ENCODE measurements around the gene XRN2. TPM values are rescaled to one million over a fixed set of nuclear protein-coding genes. Genes with fewer than 3 reads are reported as not detected.
A peak's percentile ranks its signal among the peaks of the same experiment; 100 is the strongest.

The XRN2 gene, protein sequence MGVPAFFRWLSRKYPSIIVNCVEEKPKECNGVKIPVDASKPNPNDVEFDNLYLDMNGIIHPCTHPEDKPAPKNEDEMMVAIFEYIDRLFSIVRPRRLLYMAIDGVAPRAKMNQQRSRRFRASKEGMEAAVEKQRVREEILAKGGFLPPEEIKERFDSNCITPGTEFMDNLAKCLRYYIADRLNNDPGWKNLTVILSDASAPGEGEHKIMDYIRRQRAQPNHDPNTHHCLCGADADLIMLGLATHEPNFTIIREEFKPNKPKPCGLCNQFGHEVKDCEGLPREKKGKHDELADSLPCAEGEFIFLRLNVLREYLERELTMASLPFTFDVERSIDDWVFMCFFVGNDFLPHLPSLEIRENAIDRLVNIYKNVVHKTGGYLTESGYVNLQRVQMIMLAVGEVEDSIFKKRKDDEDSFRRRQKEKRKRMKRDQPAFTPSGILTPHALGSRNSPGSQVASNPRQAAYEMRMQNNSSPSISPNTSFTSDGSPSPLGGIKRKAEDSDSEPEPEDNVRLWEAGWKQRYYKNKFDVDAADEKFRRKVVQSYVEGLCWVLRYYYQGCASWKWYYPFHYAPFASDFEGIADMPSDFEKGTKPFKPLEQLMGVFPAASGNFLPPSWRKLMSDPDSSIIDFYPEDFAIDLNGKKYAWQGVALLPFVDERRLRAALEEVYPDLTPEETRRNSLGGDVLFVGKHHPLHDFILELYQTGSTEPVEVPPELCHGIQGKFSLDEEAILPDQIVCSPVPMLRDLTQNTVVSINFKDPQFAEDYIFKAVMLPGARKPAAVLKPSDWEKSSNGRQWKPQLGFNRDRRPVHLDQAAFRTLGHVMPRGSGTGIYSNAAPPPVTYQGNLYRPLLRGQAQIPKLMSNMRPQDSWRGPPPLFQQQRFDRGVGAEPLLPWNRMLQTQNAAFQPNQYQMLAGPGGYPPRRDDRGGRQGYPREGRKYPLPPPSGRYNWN
- total RNA-seq = 92.0 and 97.0 TPM in 2 replicates

DNA sequence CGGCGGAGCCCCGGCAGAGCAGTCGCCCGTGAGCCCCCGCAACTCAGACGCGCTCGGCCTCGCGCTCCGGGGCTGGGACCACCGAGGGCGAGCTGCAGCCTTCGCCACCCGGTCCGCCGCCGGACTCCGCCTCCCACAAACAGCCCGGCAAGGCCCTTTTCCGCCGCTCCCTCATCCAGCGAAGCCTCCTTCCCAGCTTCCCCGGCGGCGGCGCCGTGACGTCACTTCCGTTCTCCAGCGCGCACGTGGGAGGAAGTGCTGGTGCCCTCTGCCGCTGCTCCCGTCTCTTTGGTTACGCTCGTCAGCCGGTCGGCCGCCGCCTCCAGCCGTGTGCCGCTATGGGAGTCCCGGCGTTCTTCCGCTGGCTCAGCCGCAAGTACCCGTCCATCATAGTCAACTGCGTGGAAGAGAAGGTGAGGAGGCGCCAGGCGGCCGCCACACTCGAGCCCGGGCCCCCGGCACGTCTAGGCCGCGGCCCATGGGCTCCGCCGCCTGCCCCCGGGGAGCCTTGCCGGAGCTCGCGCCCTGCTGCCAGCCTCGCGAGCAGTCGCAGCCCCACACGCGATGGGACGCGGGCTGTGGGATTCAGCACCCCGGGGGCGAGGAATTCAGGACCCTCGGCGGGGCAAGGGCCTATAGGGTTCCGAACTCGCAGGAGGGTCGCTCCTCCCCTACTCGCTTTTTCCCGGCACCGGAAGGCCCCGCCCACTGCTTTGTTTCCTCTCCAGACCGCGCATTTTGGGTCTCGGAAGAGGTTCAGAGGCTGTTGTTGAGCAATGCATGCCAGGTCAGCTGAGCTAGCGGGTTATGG, at the start of gene XRN2:
TSS of gene XRN2 (plus strand) at position 271 of the 811 bp plus-strand sequence. CDS start at position 339, 68 bp downstream.
- Mint-ChIP-seq H3K27me3 (no peaks in the 10 kb centered on the region), H3K36me3 (ENCODE audit: low read depth) (peaks cover 38% of the 10 kb centered on the region), H3K27ac (peak within 1 kb of the TSS; percentile 99), H3K4me1 (peaks cover 30% of the 10 kb centered on the region), H3K4me3 (peak within 1 kb of the TSS; percentile 97), H3K9me3 (peaks cover 4% of the 10 kb centered on the region)
- DNase-seq = peak; percentile 99
- intact Hi-C loops (cut with micrococcal nuclease) = loop anchor here (1.0 to 10.0 kb wide), 4 partner anchors 62 to 1251 kb away; partner anchors contain the start of genes CFAP61, CRNKL1 and KIZ

DNA sequence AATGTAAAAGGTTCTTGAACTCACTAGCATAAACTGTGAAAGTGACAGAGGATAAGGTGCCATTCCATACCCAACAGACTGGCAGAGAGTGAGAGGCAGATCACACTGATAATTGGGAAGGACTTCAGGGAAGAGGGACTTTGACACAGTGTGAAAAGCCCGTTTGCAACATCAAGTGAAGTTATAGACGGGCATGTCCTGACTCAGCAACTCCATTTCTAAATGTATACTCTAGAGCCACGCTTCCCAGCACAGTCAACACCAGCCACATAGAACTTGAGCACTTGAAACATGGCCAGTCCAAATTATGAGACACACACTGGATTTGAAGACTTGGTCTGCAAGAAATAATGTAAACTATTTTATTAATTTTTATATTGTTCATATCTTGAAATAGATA, 45.9 kb upstream of the XRN2 start:
- intact Hi-C loops (cut with micrococcal nuclease) = no loop called here
- Mint-ChIP-seq H3K9me3 (no peaks in the 10 kb centered on the region), H3K4me1 (no peaks in the 10 kb centered on the region), H3K27me3 (peaks cover 2% of the 10 kb centered on the region), H3K4me3 (no peak overlapping the region), H3K36me3 (ENCODE audit: low read depth) (no peaks in the 10 kb centered on the region), H3K27ac (no peak overlapping the region)
- DNase-seq = no peak

DNA sequence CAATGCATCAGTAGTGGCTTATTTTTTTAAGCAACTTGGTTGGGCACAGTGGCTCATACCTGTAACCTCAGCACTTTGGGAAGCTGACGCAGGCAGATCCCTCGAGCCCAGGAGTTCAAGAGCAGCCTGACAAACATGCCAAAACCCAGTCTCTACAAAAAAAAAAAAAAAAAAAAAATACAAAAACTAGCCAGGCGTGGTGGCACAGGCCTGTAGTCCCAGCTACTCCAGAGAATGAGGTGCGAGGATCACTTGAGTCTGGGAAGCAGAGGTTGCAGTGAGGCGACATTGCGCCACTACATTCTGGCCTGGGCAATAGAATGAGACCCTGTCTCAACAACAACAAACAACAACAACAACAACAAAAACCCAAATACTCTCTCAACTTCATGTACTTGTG, 44.7 kb upstream of the XRN2 start:
- Mint-ChIP-seq H3K9me3 (no peaks in the 10 kb centered on the region), H3K27ac (no peak overlapping the region), H3K36me3 (ENCODE audit: low read depth) (no peaks in the 10 kb centered on the region), H3K4me1 (no peaks in the 10 kb centered on the region), H3K4me3 (no peak overlapping the region), H3K27me3 (peaks cover 2% of the 10 kb centered on the region)
- DNase-seq = no peak
- intact Hi-C loops (cut with micrococcal nuclease) = no loop called here

DNA sequence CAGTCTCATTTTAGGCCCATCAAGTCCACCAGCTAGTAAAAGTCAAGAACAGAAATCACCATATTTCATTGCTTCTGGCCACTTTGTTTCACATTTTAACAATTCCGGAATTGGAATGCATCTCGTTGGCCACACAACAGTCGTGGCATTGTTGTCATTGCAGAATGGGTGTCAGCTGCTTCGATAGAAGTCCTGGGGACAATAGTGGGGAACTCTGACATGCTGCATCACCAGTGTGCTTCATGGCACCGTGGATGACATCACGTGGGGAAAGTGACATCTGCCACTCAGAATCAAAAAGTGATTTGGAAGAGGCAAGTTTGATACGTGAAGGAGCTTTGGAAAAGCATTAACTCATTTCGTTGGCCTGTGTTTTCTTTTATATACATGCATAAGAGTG, 43.8 kb upstream of the XRN2 start:
- intact Hi-C loops (cut with micrococcal nuclease) = no loop called here
- Mint-ChIP-seq H3K4me3 (no peak overlapping the region), H3K4me1 (no peaks in the 10 kb centered on the region), H3K27ac (no peak overlapping the region), H3K9me3 (no peaks in the 10 kb centered on the region), H3K36me3 (ENCODE audit: low read depth) (no peaks in the 10 kb centered on the region), H3K27me3 (peaks cover 2% of the 10 kb centered on the region)
- no peak for DNase-seq

DNA sequence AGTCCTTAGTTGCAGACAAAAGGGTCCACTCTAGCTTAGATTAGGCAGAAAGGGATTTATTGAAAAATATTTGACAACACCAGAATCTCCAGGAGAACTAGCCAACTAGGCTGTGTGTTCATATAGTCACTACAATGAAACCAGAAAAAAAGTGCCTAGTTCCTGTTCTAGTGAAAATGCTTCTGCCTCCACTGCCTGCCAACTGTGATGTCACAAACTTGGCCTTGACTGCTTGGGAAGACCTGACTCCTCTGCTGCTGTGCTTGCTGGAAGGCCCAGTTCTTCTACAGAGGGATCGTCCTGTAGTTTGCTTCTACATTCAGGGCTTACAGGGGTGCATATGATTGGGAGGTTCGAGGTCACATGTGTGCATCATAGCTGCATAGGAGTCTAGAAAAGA, 40.3 kb upstream of the XRN2 start:
- Mint-ChIP-seq H3K4me1 (no peaks in the 10 kb centered on the region), H3K27me3 (peaks cover 2% of the 10 kb centered on the region), H3K36me3 (ENCODE audit: low read depth) (no peaks in the 10 kb centered on the region), H3K27ac (no peak overlapping the region), H3K4me3 (no peak overlapping the region), H3K9me3 (no peaks in the 10 kb centered on the region)
- intact Hi-C loops (cut with micrococcal nuclease) = no loop called here
- DNase-seq = no peak

DNA sequence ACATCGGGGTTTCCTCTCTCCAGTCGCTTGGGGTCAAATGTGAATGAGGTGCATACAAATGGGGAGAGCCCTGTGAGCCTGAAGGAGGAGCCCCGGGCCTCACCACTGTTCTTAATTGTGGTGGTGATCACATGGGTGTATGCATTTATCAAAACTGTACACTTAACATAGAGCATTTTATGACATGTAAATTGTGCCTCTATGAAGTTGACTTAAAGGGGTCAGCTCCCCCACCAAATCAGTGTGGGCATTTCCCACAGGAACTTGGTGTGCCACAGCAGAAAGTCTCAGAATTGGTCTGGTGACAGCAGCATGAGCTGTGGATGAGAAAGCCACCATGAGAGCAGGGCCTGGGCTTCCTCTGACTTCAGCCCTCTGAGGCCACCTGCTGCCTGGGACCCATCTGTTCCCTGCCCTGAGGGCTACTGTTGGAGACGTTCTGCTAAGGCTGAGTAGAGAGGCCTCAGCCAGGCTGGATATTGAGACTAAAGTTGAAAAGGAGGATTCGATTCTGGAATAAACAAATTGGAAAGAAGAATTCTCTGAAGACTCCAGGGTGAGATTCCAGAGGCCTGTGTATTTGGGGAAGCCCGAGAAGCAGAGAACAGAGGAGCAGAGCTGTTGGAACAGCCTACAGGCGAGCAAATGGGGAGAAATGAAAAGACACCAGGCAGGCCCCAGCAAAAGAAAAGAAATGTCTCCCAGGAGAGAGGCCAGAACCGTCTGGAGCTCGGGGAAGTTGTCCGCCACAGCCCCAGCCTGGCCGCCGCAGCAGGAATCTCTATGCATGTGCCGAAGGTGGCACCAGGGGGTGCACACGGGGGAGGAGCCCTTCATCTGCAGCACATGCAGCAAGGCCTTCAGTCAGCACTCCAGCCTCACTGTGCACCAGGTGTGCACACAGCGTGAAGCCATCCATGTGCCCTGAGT, 37.6 kb upstream of the XRN2 start:
- Mint-ChIP-seq H3K4me1 (no peaks in the 10 kb centered on the region), H3K4me3 (no peak overlapping the region), H3K9me3 (no peaks in the 10 kb centered on the region), H3K27me3 (peaks cover 2% of the 10 kb centered on the region), H3K27ac (no peak overlapping the region), H3K36me3 (ENCODE audit: low read depth) (no peaks in the 10 kb centered on the region)
- intact Hi-C loops (cut with micrococcal nuclease) = no loop called here
- no peak for DNase-seq

DNA sequence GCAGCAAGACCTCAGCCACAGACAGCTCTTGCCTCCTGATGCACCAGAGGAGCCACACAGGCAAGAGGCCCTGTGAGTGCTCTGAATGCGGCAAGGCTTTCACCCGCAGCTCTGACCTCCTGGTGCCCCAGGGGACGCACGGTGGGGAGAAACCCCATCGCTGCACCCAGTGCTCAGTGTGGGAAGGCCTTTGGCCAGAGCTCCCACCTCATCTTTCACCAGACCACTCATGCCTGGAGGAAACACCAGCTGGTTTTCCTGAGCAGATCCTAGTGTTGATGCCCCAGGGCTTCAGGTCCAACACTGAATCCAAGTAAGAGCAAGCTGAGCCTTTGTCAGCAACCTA, 37.0 kb upstream of the XRN2 start:
- peaks cover 2% of the 10 kb centered on the region for H3K27me3 Mint-ChIP-seq
- no peak overlapping the region for H3K4me3 Mint-ChIP-seq
- no peak for DNase-seq
- intact Hi-C loops (cut with micrococcal nuclease) = no loop called here
- H3K4me1 Mint-ChIP-seq = no peaks in the 10 kb centered on the region
- H3K27ac Mint-ChIP-seq = no peak overlapping the region
- no peaks in the 10 kb centered on the region for H3K9me3 Mint-ChIP-seq
- H3K36me3 Mint-ChIP-seq (ENCODE audit: low read depth) = no peaks in the 10 kb centered on the region

DNA sequence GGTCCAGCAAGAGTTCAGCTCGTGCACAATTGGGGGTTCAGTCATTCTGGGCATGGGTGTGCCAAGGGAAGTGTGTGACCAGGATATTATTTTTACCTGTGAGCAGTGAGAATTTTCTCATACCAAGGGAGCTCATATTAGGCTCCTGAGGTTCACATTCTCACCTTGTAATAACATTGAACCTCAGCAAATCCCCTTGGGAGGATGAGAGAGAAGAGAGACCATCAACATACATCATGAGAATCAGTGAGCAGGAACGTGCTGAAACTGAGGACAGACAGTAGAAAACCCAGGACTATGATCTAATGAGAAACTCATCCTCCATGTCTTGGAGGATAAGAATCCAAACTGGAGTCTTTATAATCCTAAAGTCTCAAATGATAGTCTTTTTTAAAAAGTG, 33.4 kb upstream of the XRN2 start:
- intact Hi-C loops (cut with micrococcal nuclease) = no loop called here
- Mint-ChIP-seq H3K9me3 (no peaks in the 10 kb centered on the region), H3K36me3 (ENCODE audit: low read depth) (no peaks in the 10 kb centered on the region), H3K4me1 (no peaks in the 10 kb centered on the region), H3K27me3 (peaks cover 6% of the 10 kb centered on the region), H3K27ac (no peak overlapping the region), H3K4me3 (no peak overlapping the region)
- DNase-seq = no peak

DNA sequence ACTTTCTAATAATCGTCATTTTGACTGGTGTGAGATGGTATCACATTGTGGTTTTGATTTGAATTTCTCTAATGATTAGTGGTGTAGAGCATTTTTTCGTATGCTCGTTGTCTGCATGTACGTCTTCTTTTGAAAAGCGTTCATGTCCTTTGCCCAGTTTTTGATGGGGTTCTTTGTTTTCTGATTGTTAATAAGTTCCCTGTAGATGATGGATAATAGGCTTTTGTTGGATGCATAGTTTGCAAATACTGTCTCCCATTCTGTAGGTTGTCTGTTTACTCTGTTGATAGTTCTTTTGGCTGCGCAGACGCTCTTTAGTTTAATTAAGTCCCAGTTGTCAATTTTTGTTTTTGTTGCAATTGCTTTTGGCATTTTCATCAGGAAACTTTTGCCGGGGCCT, 32.3 kb upstream of the XRN2 start:
- H3K4me1 Mint-ChIP-seq = no peaks in the 10 kb centered on the region
- H3K27ac Mint-ChIP-seq = no peak overlapping the region
- no peaks in the 10 kb centered on the region for H3K36me3 Mint-ChIP-seq (ENCODE audit: low read depth)
- intact Hi-C loops (cut with micrococcal nuclease) = no loop called here
- DNase-seq = no peak
- H3K4me3 Mint-ChIP-seq = no peak overlapping the region
- peaks cover 6% of the 10 kb centered on the region for H3K27me3 Mint-ChIP-seq
- H3K9me3 Mint-ChIP-seq = no peaks in the 10 kb centered on the region

DNA sequence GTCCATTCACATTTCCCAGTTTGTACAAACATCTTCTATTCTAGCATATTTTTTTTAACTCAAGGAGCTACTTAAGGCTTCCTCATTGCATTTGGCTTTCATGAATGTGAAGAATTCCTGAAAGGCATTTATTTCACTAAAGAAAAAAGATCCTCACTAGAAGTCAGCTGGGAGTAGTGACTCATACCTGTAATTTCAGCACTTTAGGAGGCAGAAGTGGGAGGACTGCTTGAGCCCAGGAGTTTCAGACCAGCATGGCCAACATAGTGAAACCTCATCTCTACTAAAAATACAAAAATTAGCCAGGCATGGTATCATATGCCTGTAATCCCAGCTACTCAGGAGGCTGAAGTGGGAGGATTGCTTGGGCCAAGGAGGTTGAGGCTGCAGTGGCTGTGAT, 30.9 kb upstream of the XRN2 start:
- peaks cover 6% of the 10 kb centered on the region for H3K27me3 Mint-ChIP-seq
- H3K27ac Mint-ChIP-seq = no peak overlapping the region
- intact Hi-C loops (cut with micrococcal nuclease) = no loop called here
- H3K4me1 Mint-ChIP-seq = no peaks in the 10 kb centered on the region
- no peaks in the 10 kb centered on the region for H3K9me3 Mint-ChIP-seq
- DNase-seq = no peak
- no peak overlapping the region for H3K4me3 Mint-ChIP-seq
- H3K36me3 Mint-ChIP-seq (ENCODE audit: low read depth) = no peaks in the 10 kb centered on the region

DNA sequence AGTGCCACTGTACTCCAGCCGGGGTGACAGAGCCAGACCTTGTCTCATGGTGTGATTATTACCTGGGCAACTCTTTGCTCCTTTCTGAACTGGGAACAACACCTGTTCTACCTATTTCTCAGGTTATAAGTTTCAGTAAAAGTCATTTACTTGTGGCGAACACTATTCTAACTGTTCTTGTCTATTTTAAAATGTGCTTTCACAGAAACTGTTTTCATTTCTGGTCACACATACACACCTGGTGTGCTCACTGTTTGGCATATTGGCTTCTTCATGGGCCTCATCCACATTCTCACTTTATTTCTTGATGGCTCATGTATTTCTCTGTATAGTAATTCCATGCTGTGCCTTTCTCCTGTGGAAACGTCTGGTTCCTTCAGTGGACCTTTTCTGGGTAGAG, 30.5 kb upstream of the XRN2 start:
- no peak for DNase-seq
- intact Hi-C loops (cut with micrococcal nuclease) = no loop called here
- Mint-ChIP-seq H3K9me3 (no peaks in the 10 kb centered on the region), H3K27ac (no peak overlapping the region), H3K27me3 (peaks cover 6% of the 10 kb centered on the region), H3K4me3 (no peak overlapping the region), H3K36me3 (ENCODE audit: low read depth) (no peaks in the 10 kb centered on the region), H3K4me1 (no peaks in the 10 kb centered on the region)

DNA sequence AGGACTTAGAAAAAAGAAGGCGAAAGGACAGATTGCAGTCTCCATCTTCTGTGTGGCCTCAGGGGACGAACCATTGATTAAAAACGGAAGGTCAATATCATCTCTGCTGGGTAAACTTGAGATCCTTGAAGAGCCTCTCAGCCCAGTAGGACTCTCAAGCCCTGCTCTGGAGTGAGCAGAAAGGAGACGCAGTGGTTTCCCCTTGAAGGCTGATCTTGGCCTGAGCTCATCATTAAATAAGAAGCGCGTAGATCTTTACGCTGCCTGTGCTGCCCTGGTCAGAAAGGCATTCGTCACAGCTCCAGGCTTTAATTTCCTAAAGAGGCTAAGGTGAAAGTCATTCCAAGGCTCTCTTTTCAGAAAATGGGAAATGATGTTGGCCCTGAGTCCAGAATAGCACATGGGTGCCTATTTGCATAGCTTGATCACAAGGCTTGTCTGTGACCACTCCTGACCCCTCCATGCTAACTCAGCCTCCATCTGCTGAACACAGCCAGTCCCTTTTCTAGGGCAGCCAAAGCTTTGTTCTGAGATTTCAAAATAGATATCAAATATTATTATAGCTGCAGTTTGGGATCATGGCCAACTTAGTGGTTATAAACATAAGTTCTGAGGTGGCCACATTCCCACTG, 29.3 kb upstream of the XRN2 start:
- Mint-ChIP-seq H3K27me3 (peaks cover 13% of the 10 kb centered on the region), H3K4me3 (no peak overlapping the region), H3K36me3 (ENCODE audit: low read depth) (no peaks in the 10 kb centered on the region), H3K27ac (no peak overlapping the region), H3K9me3 (no peaks in the 10 kb centered on the region), H3K4me1 (no peaks in the 10 kb centered on the region)
- intact Hi-C loops (cut with micrococcal nuclease) = no loop called here
- no peak for DNase-seq

Measured in activated CD4-positive, alpha-beta T cell treated with anti-CD3 and anti-CD28 coated beads, Interleukin-2, amount 10 ng/mL, durations not matched to agents 24 days and 14 days (primary cell).